OCI-LY1 (cell line): ENCODE measurements around the gene ZNF518B.

Experiments used
- H2AFZ ChIP-seq: fragments of 200-600 bp; sonication (generic), shearing (Covaris generic); 2 replicates; pipeline ENCODE4 v1.6.0; 2014; ENCODE audit warnings: antibody characterized with exemption, mild to moderate bottlenecking, low read length
- H3F3A ChIP-seq: fragments of 200-600 bp; sonication (generic), shearing (Covaris generic); 2 replicates; pipeline ENCODE4 v1.6.0; 2014; ENCODE audit warnings: mild to moderate bottlenecking, antibody characterized with exemption, low read length, moderate library complexity; ENCODE audit not compliant: insufficient read depth
- H3K27ac ChIP-seq: fragments of 200-600 bp; sonication (generic); 2 replicates; pipeline ENCODE4 v1.5.1; 2014; ENCODE audit warnings: low read length, mixed run types, mild to moderate bottlenecking, low read depth; ENCODE audit not compliant: poor library complexity, severe bottlenecking
- H3K27me3 ChIP-seq: fragments of 200-600 bp; sonication (generic); 2 replicates; pipeline ENCODE4 v1.6.0; 2014; ENCODE audit warnings: antibody characterized with exemption, mild to moderate bottlenecking, low read length, moderate library complexity; ENCODE audit not compliant: insufficient read depth
- H3K36me3 ChIP-seq: fragments of 200-600 bp; sonication (generic); 2 replicates; pipeline ENCODE4 v1.6.1; 2014; ENCODE audit warnings: mild to moderate bottlenecking, antibody characterized with exemption, low read length, moderate library complexity, mixed read lengths; ENCODE audit not compliant: insufficient read depth
- H3K4me1 ChIP-seq: fragments of 200-600 bp; sonication (generic); 2 replicates; pipeline ENCODE4 v1.5.1; 2014; ENCODE audit warnings: mild to moderate bottlenecking, low read length, moderate library complexity; ENCODE audit not compliant: insufficient read depth, severe bottlenecking
- H3K4me2 ChIP-seq: fragments of 200-600 bp; sonication (generic), shearing (Covaris generic); 2 replicates; pipeline ENCODE4 v1.6.1; 2014; ENCODE audit warnings: low read length
- H3K4me3 ChIP-seq: fragments of 200-600 bp; sonication (generic); 2 replicates; pipeline ENCODE4 v1.5.1; 2014; ENCODE audit warnings: low read length, low read depth, mild to moderate bottlenecking, mixed read lengths; ENCODE audit not compliant: poor library complexity, severe bottlenecking
- H3K79me2 ChIP-seq: fragments of 200-600 bp; shearing (Covaris generic); 2 replicates; pipeline ENCODE4 v1.6.1; 2016; ENCODE audit warnings: mixed run types, low read length, mixed read lengths; ENCODE audit not compliant: insufficient read depth
- H3K9ac ChIP-seq: fragments of 200-600 bp; sonication (generic), shearing (Covaris generic); 2 replicates; pipeline ENCODE4 v1.6.1; 2014; ENCODE audit warnings: mild to moderate bottlenecking, low read length, mixed read lengths
- H3K9me2 ChIP-seq: fragments of 200-600 bp; sonication (generic), shearing (Covaris generic); 2 replicates; pipeline ENCODE4 v1.6.1; 2014; ENCODE audit warnings: low read depth, mild to moderate bottlenecking, low read length, mixed read lengths
- H3K9me3 ChIP-seq: fragments of 200-600 bp; shearing (Covaris generic); 2 replicates; pipeline ENCODE4 v1.6.1; 2014; ENCODE audit warnings: low read length, mixed read lengths
- H4K20me1 ChIP-seq: fragments of 200-600 bp; sonication (generic), shearing (Covaris generic); 2 replicates; pipeline ENCODE4 v1.6.0; 2016; ENCODE audit warnings: mild to moderate bottlenecking, low read length; ENCODE audit not compliant: insufficient read depth
- CTCF ChIP-seq: fragments of 200-600 bp; sonication (generic), shearing (Covaris generic); IDR thresholded peaks from 2 replicates; pipeline ENCODE4 v1.5.1; 2017; ENCODE audit warnings: mild to moderate bottlenecking, antibody characterized with exemption, low read length, moderate library complexity, mixed read lengths
- EZH2 ChIP-seq: fragments of 200-600 bp; sonication (generic), shearing (Covaris generic); IDR thresholded peaks from 2 replicates; pipeline ENCODE4 v1.8.0; 2017; ENCODE audit warnings: borderline replicate concordance, mixed run types, mild to moderate bottlenecking, antibody characterized with exemption, low read length, moderate library complexity, mixed read lengths

The ZNF518B gene

DNA sequence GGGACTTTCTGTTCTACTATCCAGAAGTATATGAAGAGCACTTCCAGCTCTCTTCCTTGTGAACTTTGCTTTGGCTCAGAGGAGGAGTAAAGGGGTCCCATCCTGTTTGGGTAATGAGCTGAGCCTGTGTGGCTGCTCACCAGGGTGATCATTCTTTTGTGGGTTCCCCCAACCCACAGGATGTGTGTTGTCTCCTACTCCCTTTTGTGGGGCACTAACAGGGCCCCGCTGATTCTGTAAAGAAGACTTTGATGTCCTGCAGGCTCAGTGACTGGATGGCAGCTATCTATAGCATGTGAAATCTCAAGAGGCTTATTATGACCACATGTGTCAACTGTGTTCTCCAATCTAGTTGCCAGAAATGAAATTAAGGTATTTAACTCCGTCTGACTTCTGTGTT, 40.8 kb downstream of the ZNF518B start:
- Histone ChIP-seq H3K9me3 (no peaks in the 10 kb centered on the region), H3K9me2 (no peaks in the 10 kb centered on the region), H3K27me3 (no peaks in the 10 kb centered on the region), H3F3A (no peaks in the 10 kb centered on the region), H3K4me2 (no peak overlapping the region), H3K27ac (no peak overlapping the region), H3K4me1 (no peaks in the 10 kb centered on the region), H3K36me3 (no peaks in the 10 kb centered on the region), H3K79me2 (no peaks in the 10 kb centered on the region), H4K20me1 (no peaks in the 10 kb centered on the region), H2AFZ (no peak overlapping the region), H3K4me3 (no peak overlapping the region), H3K9ac (no peak overlapping the region)
- TF ChIP-seq EZH2: no peak
- no peak for TF ChIP-seq CTCF

DNA sequence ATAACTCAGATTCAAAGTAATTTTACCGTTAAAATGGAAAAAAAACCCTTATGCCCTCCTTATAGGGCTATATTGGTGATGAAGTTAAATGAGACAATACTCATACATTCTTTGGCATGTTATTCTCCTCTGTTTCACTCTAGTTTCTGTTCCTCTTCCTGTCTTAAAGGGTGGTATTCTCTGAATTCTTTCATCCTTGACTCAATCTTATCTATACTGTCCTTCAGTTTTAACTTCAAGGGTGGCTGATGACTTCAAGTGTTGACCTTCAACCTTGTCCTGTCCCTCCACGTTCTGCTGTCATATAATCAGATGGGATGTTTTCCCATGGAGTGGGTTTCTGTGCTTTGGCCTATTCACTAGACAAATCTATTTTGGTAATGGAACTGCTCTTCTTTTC, 44.0 kb downstream of the ZNF518B start:
- no peak overlapping the region for H2AFZ ChIP-seq
- no peak overlapping the region for H3K4me3 ChIP-seq
- H3F3A ChIP-seq: no peaks in the 10 kb centered on the region
- no peaks in the 10 kb centered on the region for H3K36me3 ChIP-seq
- H3K27ac ChIP-seq: no peak overlapping the region
- H3K4me2 ChIP-seq: no peak overlapping the region
- no peaks in the 10 kb centered on the region for H4K20me1 ChIP-seq
- H3K27me3 ChIP-seq: no peaks in the 10 kb centered on the region
- no peaks in the 10 kb centered on the region for H3K9me3 ChIP-seq
- H3K9me2 ChIP-seq: no peaks in the 10 kb centered on the region
- H3K9ac ChIP-seq: no peak overlapping the region
- TF ChIP-seq EZH2 (no peak), CTCF (no peak)
- no peaks in the 10 kb centered on the region for H3K4me1 ChIP-seq
- H3K79me2 ChIP-seq: no peaks in the 10 kb centered on the region

DNA sequence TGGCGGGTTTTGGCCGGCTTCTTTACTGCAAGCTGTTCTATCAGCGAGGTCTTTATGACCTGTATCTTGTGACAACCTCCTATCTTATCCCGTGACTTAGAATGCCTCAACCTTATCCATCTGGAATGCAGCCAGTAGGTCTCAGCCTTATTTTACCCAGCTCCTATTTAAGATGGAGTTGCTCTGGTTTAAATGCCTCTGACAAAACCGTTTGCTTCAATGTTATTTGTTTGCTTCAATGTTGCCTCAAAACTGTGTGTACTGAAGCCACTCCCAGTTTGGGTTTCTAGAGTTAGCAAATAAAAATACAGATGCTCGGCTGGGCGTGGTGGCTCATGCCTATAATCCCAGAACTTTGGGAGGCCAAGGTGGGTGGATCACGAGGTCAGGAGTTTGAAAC, 51.6 kb downstream of the ZNF518B start:
- Histone ChIP-seq H3K79me2 (no peaks in the 10 kb centered on the region), H3K36me3 (no peaks in the 10 kb centered on the region)

More for the DNA sequence above, 51.6 kb downstream of the ZNF518B start:
- TF ChIP-seq EZH2: no peak
- no peak for TF ChIP-seq CTCF
- no peaks in the 10 kb centered on the region for H3K9me2 ChIP-seq
- H3K9me3 ChIP-seq: no peaks in the 10 kb centered on the region
- H3K27me3 ChIP-seq: no peaks in the 10 kb centered on the region
- H3K4me2 ChIP-seq: no peak overlapping the region
- H4K20me1 ChIP-seq: no peaks in the 10 kb centered on the region
- H2AFZ ChIP-seq: no peak overlapping the region
- no peak overlapping the region for H3K27ac ChIP-seq
- no peaks in the 10 kb centered on the region for H3K4me1 ChIP-seq
- H3K4me3 ChIP-seq: no peak overlapping the region
- H3F3A ChIP-seq: no peaks in the 10 kb centered on the region
- H3K9ac ChIP-seq: no peak overlapping the region
